DND-41 (cell line): ENCODE measurements around the gene AMELX.

Experiments
- EZH2 ChIP-seq: IDR thresholded peaks from 3 replicates; pipeline ENCODE4 v1.6.1; 2012; ENCODE audit warnings: borderline replicate concordance, low read depth, mild to moderate bottlenecking, moderate library complexity, low read length, inconsistent platforms; ENCODE audit not compliant: severe bottlenecking
- TF ChIP-seq, protein P1 (sequence below): IDR thresholded peaks from 2 replicates; pipeline ENCODE4 v1.5.1; 2012; ENCODE audit warnings: borderline replicate concordance, low read length, moderate library complexity, mild to moderate bottlenecking; ENCODE audit not compliant: poor library complexity, severe bottlenecking; ENCODE audit errors: extremely low read depth

DNA sequence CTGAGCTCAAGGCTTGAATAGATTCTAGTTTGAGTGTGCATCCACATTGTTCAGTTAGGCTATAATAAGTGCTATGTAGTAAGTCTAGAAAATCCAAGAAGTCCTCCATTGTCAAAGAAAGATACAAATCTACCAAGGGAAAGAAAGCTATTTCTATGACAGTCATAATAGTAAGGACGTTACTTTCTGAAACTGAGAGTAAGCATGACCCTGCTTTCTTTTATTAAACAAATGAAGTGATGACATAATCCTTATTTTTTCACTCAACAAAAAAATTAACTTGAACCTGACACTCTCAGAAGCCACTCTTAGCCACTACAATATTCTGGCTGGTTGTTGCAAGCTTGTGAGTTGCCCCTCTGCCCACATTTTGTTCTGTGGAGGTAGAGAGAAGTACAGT, 33.8 kb upstream of the AMELX start:
- TF ChIP-seq, protein P1, sequence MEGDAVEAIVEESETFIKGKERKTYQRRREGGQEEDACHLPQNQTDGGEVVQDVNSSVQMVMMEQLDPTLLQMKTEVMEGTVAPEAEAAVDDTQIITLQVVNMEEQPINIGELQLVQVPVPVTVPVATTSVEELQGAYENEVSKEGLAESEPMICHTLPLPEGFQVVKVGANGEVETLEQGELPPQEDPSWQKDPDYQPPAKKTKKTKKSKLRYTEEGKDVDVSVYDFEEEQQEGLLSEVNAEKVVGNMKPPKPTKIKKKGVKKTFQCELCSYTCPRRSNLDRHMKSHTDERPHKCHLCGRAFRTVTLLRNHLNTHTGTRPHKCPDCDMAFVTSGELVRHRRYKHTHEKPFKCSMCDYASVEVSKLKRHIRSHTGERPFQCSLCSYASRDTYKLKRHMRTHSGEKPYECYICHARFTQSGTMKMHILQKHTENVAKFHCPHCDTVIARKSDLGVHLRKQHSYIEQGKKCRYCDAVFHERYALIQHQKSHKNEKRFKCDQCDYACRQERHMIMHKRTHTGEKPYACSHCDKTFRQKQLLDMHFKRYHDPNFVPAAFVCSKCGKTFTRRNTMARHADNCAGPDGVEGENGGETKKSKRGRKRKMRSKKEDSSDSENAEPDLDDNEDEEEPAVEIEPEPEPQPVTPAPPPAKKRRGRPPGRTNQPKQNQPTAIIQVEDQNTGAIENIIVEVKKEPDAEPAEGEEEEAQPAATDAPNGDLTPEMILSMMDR: no peak
- no peak for TF ChIP-seq EZH2
